ENCODE results near the gene C1orf122. TPM values are rescaled to one million over a fixed set of nuclear protein-coding genes. Genes with fewer than 3 reads are reported as not detected.

The C1orf122 gene
- total RNA-seq, 1 experiment from 2014 or later: 45.9 TPM

DNA sequence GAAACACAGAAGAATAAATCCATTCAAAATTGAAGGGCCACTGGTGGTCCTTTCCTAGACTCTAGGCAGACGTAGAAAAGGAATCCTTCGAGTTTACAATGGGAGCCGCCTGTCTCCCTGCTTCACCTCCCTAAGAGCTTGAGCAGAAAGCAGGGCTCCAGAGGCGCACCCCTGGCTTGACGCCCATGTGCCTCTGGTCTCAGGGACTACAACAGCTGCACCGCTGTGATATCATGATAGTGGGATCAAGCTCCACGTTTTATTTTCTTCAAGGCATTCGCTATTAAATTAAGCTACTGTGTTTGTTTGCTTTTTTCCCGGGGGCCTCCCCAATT lies 403 bp upstream of the C1orf122 start (continued):
- TF ChIP-seq, protein P1, sequence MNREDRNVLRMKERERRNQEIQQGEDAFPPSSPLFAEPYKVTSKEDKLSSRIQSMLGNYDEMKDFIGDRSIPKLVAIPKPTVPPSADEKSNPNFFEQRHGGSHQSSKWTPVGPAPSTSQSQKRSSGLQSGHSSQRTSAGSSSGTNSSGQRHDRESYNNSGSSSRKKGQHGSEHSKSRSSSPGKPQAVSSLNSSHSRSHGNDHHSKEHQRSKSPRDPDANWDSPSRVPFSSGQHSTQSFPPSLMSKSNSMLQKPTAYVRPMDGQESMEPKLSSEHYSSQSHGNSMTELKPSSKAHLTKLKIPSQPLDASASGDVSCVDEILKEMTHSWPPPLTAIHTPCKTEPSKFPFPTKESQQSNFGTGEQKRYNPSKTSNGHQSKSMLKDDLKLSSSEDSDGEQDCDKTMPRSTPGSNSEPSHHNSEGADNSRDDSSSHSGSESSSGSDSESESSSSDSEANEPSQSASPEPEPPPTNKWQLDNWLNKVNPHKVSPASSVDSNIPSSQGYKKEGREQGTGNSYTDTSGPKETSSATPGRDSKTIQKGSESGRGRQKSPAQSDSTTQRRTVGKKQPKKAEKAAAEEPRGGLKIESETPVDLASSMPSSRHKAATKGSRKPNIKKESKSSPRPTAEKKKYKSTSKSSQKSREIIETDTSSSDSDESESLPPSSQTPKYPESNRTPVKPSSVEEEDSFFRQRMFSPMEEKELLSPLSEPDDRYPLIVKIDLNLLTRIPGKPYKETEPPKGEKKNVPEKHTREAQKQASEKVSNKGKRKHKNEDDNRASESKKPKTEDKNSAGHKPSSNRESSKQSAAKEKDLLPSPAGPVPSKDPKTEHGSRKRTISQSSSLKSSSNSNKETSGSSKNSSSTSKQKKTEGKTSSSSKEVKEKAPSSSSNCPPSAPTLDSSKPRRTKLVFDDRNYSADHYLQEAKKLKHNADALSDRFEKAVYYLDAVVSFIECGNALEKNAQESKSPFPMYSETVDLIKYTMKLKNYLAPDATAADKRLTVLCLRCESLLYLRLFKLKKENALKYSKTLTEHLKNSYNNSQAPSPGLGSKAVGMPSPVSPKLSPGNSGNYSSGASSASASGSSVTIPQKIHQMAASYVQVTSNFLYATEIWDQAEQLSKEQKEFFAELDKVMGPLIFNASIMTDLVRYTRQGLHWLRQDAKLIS (CRISPR knock-in tag; IDR thresholded peaks at IDR 0.05; ENCODE audit: borderline replicate concordance): no peak
- TF ChIP-seq, protein P2, sequence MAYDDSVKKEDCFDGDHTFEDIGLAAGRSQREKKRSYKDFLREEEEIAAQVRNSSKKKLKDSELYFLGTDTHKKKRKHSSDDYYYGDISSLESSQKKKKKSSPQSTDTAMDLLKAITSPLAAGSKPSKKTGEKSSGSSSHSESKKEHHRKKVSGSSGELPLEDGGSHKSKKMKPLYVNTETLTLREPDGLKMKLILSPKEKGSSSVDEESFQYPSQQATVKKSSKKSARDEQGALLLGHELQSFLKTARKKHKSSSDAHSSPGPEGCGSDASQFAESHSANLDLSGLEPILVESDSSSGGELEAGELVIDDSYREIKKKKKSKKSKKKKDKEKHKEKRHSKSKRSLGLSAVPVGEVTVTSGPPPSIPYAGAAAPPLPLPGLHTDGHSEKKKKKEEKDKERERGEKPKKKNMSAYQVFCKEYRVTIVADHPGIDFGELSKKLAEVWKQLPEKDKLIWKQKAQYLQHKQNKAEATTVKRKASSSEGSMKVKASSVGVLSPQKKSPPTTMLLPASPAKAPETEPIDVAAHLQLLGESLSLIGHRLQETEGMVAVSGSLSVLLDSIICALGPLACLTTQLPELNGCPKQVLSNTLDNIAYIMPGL (CRISPR knock-in tag; IDR thresholded peaks at IDR 0.05): no peak
- TF ChIP-seq CREM (CRISPR knock-in tag; IDR thresholded peaks at IDR 0.05): no peak
- TF ChIP-seq, protein P3, sequence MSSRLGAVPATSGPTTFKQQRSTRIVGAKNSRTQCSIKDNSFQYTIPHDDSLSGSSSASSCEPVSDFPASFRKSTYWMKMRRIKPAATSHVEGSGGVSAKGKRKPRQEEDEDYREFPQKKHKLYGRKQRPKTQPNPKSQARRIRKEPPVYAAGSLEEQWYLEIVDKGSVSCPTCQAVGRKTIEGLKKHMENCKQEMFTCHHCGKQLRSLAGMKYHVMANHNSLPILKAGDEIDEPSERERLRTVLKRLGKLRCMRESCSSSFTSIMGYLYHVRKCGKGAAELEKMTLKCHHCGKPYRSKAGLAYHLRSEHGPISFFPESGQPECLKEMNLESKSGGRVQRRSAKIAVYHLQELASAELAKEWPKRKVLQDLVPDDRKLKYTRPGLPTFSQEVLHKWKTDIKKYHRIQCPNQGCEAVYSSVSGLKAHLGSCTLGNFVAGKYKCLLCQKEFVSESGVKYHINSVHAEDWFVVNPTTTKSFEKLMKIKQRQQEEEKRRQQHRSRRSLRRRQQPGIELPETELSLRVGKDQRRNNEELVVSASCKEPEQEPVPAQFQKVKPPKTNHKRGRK (CRISPR knock-in tag; IDR thresholded peaks at IDR 0.05; ENCODE audit: borderline replicate concordance): no peak
- no peak for TF ChIP-seq TEAD4 (CRISPR knock-in tag; IDR thresholded peaks at IDR 0.05)
- no peak for TF ChIP-seq ZBTB21 (CRISPR knock-in tag; IDR thresholded peaks at IDR 0.05; ENCODE audit: borderline replicate concordance)
- TF ChIP-seq, protein P4, sequence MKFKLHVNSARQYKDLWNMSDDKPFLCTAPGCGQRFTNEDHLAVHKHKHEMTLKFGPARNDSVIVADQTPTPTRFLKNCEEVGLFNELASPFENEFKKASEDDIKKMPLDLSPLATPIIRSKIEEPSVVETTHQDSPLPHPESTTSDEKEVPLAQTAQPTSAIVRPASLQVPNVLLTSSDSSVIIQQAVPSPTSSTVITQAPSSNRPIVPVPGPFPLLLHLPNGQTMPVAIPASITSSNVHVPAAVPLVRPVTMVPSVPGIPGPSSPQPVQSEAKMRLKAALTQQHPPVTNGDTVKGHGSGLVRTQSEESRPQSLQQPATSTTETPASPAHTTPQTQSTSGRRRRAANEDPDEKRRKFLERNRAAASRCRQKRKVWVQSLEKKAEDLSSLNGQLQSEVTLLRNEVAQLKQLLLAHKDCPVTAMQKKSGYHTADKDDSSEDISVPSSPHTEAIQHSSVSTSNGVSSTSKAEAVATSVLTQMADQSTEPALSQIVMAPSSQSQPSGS (CRISPR knock-in tag; IDR thresholded peaks at IDR 0.05; ENCODE audit: borderline replicate concordance, low read depth): no peak

DNA sequence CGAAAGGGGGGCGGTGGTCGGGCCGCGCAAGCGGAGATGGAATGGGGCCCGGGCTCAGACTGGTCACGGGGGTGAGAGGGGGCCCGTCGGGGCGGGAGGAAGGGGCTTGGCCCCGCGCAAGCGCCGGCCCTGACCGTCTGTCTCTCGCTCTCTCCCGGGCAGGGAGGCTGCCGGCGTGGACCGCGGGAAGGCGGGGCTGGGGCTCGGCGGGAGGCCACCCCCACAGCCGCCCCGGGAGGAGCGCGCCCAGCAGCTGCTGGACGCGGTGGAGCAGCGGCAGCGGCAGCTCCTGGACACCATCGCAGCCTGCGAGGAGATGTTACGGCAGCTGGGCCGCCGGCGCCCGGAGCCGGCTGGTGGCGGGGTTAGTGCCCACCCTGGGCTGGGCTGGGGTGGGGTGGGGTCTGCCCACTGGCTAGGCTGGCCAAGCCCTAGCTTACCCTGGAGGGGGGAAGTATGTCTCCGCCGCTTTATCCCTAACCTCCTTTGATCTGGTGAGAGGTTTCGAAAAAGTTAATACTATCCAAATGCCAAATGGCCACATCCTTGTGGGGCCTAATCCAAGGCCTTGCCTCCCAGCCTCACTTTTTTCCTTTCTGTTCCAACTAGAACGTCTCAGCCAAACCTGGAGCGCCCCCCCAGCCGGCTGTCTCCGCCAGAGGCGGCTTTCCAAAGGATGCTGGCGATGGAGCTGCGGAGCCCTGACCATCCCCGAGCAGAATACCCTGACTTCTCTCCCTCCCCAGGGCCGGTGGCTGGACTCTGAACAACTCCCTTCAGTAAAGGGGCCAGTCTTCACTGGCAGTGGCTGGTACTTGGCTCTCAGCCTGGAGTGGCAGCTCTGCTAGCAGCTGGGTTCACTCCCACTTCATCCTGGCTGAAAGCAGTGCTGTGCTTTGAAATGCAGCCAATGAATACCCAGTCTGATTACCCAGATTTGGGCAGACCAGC lies 1.1 kb downstream of the C1orf122 start:
- H3K9me3 Mint-ChIP-seq: no peaks in the 10 kb centered on the region
- ATAC-seq (peak; percentile 49), DNase-seq (ENCODE audit: low spot score) (peak; percentile 48)
- peaks cover 11% of the 10 kb centered on the region; the same call in 1 of the 2 replicates for H3K4me1 Mint-ChIP-seq
- peaks cover 26% of the 10 kb centered on the region for H3K36me3 Mint-ChIP-seq
- H3K4me3 Mint-ChIP-seq: peak overlapping the region; percentile 88
- peak overlapping the region; percentile 69 for H3K27ac Mint-ChIP-seq
- POLR2A ChIA-PET: interaction anchor here (0.7 to 2.4 kb wide), 6 partner anchors 14 to 634 kb away, joined by 3 to 16 read pairs (median 8); partner anchors contain the start of genes CDCA8, MANEAL and MTF1
- CTCF ChIA-PET: interaction anchor here (0.7 to 2.9 kb wide), 11 partner anchors 9 to 221 kb away, joined by 3 to 34 read pairs (median 4); partner anchors contain the start of genes EPHA10 and MTF1
- H3K27me3 Mint-ChIP-seq (ENCODE audit: low read depth): no peaks in the 10 kb centered on the region
- TF ChIP-seq ZNF232 (CRISPR knock-in tag; IDR thresholded peaks at IDR 0.05) (no peak), NFE2L1 (CRISPR knock-in tag; IDR thresholded peaks at IDR 0.05) (no peak), FOXP1 (CRISPR knock-in tag; IDR thresholded peaks at IDR 0.05; ENCODE audit: borderline replicate concordance) (0 out of 2 replicates have a peak, but pooled peaks have one; percentile 47), NFYB (CRISPR knock-in tag; conservative IDR thresholded peaks at IDR 0.05; ENCODE audit: low read depth) (no peak)
- TF ChIP-seq, protein P5, sequence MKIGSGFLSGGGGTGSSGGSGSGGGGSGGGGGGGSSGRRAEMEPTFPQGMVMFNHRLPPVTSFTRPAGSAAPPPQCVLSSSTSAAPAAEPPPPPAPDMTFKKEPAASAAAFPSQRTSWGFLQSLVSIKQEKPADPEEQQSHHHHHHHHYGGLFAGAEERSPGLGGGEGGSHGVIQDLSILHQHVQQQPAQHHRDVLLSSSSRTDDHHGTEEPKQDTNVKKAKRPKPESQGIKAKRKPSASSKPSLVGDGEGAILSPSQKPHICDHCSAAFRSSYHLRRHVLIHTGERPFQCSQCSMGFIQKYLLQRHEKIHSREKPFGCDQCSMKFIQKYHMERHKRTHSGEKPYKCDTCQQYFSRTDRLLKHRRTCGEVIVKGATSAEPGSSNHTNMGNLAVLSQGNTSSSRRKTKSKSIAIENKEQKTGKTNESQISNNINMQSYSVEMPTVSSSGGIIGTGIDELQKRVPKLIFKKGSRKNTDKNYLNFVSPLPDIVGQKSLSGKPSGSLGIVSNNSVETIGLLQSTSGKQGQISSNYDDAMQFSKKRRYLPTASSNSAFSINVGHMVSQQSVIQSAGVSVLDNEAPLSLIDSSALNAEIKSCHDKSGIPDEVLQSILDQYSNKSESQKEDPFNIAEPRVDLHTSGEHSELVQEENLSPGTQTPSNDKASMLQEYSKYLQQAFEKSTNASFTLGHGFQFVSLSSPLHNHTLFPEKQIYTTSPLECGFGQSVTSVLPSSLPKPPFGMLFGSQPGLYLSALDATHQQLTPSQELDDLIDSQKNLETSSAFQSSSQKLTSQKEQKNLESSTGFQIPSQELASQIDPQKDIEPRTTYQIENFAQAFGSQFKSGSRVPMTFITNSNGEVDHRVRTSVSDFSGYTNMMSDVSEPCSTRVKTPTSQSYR (CRISPR knock-in tag; IDR thresholded peaks at IDR 0.05): no peak
- TF ChIP-seq, protein P6, sequence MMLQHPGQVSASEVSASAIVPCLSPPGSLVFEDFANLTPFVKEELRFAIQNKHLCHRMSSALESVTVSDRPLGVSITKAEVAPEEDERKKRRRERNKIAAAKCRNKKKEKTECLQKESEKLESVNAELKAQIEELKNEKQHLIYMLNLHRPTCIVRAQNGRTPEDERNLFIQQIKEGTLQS (CRISPR knock-in tag; conservative IDR thresholded peaks at IDR 0.05): no peak
- TF ChIP-seq, protein P7, sequence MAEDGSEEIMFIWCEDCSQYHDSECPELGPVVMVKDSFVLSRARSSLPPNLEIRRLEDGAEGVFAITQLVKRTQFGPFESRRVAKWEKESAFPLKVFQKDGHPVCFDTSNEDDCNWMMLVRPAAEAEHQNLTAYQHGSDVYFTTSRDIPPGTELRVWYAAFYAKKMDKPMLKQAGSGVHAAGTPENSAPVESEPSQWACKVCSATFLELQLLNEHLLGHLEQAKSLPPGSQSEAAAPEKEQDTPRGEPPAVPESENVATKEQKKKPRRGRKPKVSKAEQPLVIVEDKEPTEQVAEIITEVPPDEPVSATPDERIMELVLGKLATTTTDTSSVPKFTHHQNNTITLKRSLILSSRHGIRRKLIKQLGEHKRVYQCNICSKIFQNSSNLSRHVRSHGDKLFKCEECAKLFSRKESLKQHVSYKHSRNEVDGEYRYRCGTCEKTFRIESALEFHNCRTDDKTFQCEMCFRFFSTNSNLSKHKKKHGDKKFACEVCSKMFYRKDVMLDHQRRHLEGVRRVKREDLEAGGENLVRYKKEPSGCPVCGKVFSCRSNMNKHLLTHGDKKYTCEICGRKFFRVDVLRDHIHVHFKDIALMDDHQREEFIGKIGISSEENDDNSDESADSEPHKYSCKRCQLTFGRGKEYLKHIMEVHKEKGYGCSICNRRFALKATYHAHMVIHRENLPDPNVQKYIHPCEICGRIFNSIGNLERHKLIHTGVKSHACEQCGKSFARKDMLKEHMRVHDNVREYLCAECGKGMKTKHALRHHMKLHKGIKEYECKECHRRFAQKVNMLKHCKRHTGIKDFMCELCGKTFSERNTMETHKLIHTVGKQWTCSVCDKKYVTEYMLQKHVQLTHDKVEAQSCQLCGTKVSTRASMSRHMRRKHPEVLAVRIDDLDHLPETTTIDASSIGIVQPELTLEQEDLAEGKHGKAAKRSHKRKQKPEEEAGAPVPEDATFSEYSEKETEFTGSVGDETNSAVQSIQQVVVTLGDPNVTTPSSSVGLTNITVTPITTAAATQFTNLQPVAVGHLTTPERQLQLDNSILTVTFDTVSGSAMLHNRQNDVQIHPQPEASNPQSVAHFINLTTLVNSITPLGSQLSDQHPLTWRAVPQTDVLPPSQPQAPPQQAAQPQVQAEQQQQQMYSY (CRISPR knock-in tag; IDR thresholded peaks at IDR 0.05): no peak

Measured in WTC11 (cell line).